ENCODE results near the gene CEP85L. TPM values are rescaled to one million over a fixed set of nuclear protein-coding genes. Genes with fewer than 3 reads are reported as not detected.
A peak's percentile ranks its signal among the peaks of the same experiment; 100 is the strongest.

The CEP85L gene
- total RNA-seq, 1 donor from 2014 or later = 6.8 TPM

GRCh38 chr6:118649918-118650581, 1.3 kb downstream of the CEP85L start:
- Mint-ChIP-seq H3K4me3 (ENCODE audit: low read depth) (peak overlapping the region; percentile 80), H3K9me3 (ENCODE audit: low read depth) (no peaks in the 10 kb centered on the region), H3K36me3 (ENCODE audit: insufficient read depth) (no peaks in the 10 kb centered on the region), H3K4me1 (ENCODE audit: low read depth) (peaks cover 2% of the 10 kb centered on the region), H3K27me3 (peaks cover 10% of the 10 kb centered on the region), H3K27ac (no peak overlapping the region)
- no peak for DNase-seq (ENCODE audit: low spot score, unreplicated experiment)
- no peak for TF ChIP-seq CTCF (IDR thresholded peaks at IDR 0.05; ENCODE audit: unreplicated experiment)

- no peak for TF ChIP-seq CTCF (IDR thresholded peaks at IDR 0.05; ENCODE audit: unreplicated experiment)
- no peak overlapping the region for H3K27ac Mint-ChIP-seq
- H3K36me3 Mint-ChIP-seq (ENCODE audit: insufficient read depth) = no peaks in the 10 kb centered on the region
- H3K9me3 Mint-ChIP-seq (ENCODE audit: low read depth) = no peaks in the 10 kb centered on the region
- peaks cover 2% of the 10 kb centered on the region for H3K4me1 Mint-ChIP-seq (ENCODE audit: low read depth)
- H3K4me3 Mint-ChIP-seq (ENCODE audit: low read depth) = no peak overlapping the region
- peaks cover 10% of the 10 kb centered on the region for H3K27me3 Mint-ChIP-seq
- no peak for DNase-seq (ENCODE audit: low spot score, unreplicated experiment)
These were observed 2.4 kb downstream of the CEP85L start for GRCh38 chr6:118648866-118649554.

- Mint-ChIP-seq H3K27me3 (peaks cover 6% of the 10 kb centered on the region), H3K4me1 (ENCODE audit: low read depth) (peaks cover 2% of the 10 kb centered on the region), H3K4me3 (ENCODE audit: low read depth) (no peak overlapping the region), H3K27ac (no peak overlapping the region), H3K36me3 (ENCODE audit: insufficient read depth) (no peaks in the 10 kb centered on the region), H3K9me3 (ENCODE audit: low read depth) (no peaks in the 10 kb centered on the region)
- no peak for DNase-seq (ENCODE audit: low spot score, unreplicated experiment)
- TF ChIP-seq CTCF (IDR thresholded peaks at IDR 0.05; ENCODE audit: unreplicated experiment) = no peak
These were observed 4.4 kb downstream of the CEP85L start for GRCh38 chr6:118646977-118647376.

GRCh38 chr6:118645395-118645794, 6.0 kb downstream of the CEP85L start:
- Mint-ChIP-seq H3K4me3 (ENCODE audit: low read depth) (no peak overlapping the region), H3K4me1 (ENCODE audit: low read depth) (peaks cover 1% of the 10 kb centered on the region), H3K9me3 (ENCODE audit: low read depth) (no peaks in the 10 kb centered on the region), H3K36me3 (ENCODE audit: insufficient read depth) (no peaks in the 10 kb centered on the region), H3K27me3 (peaks cover 6% of the 10 kb centered on the region), H3K27ac (no peak overlapping the region)
- DNase-seq (ENCODE audit: low spot score, unreplicated experiment) = no peak
- TF ChIP-seq CTCF (IDR thresholded peaks at IDR 0.05; ENCODE audit: unreplicated experiment) = no peak

- no peaks in the 10 kb centered on the region for H3K9me3 Mint-ChIP-seq (ENCODE audit: low read depth)
These were observed 7.4 kb downstream of the CEP85L start for GRCh38 chr6:118644007-118644406.

More at GRCh38 chr6:118644007-118644406, 7.4 kb downstream of the CEP85L start:
- Mint-ChIP-seq H3K4me1 (ENCODE audit: low read depth) (no peaks in the 10 kb centered on the region), H3K4me3 (ENCODE audit: low read depth) (no peak overlapping the region), H3K36me3 (ENCODE audit: insufficient read depth) (no peaks in the 10 kb centered on the region), H3K27me3 (no peaks in the 10 kb centered on the region), H3K27ac (no peak overlapping the region)
- no peak for TF ChIP-seq CTCF (IDR thresholded peaks at IDR 0.05; ENCODE audit: unreplicated experiment)
- DNase-seq (ENCODE audit: low spot score, unreplicated experiment) = no peak
